IMR-90 (cell line): ENCODE measurements around the gene RBKS. TPM values are rescaled to one million over a fixed set of nuclear protein-coding genes. Genes with fewer than 3 reads are reported as not detected.

Source experiments
- ATAC-seq: fragments of 200-7000 bp; cut with Tn5 transposase; 2 replicates; pipeline ENCODE4 v1.9.1; 2020; ENCODE audit warnings: low read depth, mild to moderate bottlenecking, moderate library complexity
- BruUV-seq: library from RNA; stranded (reverse); fragments of 400-500 nt; replicated peaks from 2 replicates; lab custom pipeline; 2021; lab: Mats Ljungman, UMichigan
- CTCF ChIA-PET: fragments of 300-600 bp; formaldehyde crosslinking; extraction: SDS; loops from one replicate; lab custom pipeline; 2021; ENCODE audit warnings: antibody characterized with exemption; lab: Yijun Ruan, JAX
- POLR2A ChIA-PET: fragments of 300-600 bp; sonication (Branson Sonifier 250); formaldehyde crosslinking; loops from one replicate; lab custom pipeline; 2022; ENCODE audit warnings: antibody characterized with exemption; ENCODE audit not compliant: unreplicated experiment; lab: Charles Lee
- DNase-seq: peaks from one replicate; pipeline ENCODE4 v3.0.0; 2013
- H2AFZ ChIP-seq: replicated peaks from 2 replicates; pipeline ENCODE3; 2013; ENCODE audit warnings: low read length, mild to moderate bottlenecking; ENCODE audit not compliant: poor library complexity
- H2AK5ac ChIP-seq: 2 replicates; pipeline ENCODE4 v1.6.1; 2013; ENCODE audit warnings: low read depth, low read length, inconsistent platforms
- H2AK9ac ChIP-seq: replicated peaks from 2 replicates; pipeline ENCODE3; 2013; ENCODE audit warnings: mild to moderate bottlenecking, low read depth, low read length, moderate library complexity; ENCODE audit not compliant: poor library complexity
- H2BK120ac ChIP-seq: 2 replicates; pipeline ENCODE4 v1.6.1; 2013; ENCODE audit warnings: low read depth, low read length, inconsistent platforms
- H2BK15ac ChIP-seq: 3 replicates; pipeline ENCODE4 v1.6.1; 2013; ENCODE audit warnings: low read depth, low read length, inconsistent platforms
- H2BK20ac ChIP-seq: 2 replicates; pipeline ENCODE4 v1.6.1; 2013; ENCODE audit warnings: low read depth, mild to moderate bottlenecking, inconsistent platforms, low read length, moderate library complexity
- H2BK5ac ChIP-seq: 2 replicates; pipeline ENCODE4 v1.6.1; 2013; ENCODE audit warnings: mild to moderate bottlenecking, low read depth, low read length, inconsistent platforms; ENCODE audit not compliant: poor library complexity, severe bottlenecking
- H3K14ac ChIP-seq: replicated peaks from 2 replicates; pipeline ENCODE4 v1.6.1; 2013; ENCODE audit warnings: low read depth, low read length, inconsistent platforms
- H3K18ac ChIP-seq: 2 replicates; pipeline ENCODE4 v1.6.1; 2013; ENCODE audit warnings: low read depth, low read length, control low read depth
- H3K23ac ChIP-seq: 2 replicates; pipeline ENCODE4 v1.6.1; 2013; ENCODE audit warnings: low read depth, low read length, inconsistent platforms
- H3K27ac ChIP-seq: 2 replicates; pipeline ENCODE4 v1.5.1; 2013; ENCODE audit warnings: mild to moderate bottlenecking, control low read depth, low read length; ENCODE audit not compliant: insufficient read depth
- H3K27me3 ChIP-seq: 2 replicates; pipeline ENCODE4 v1.6.1; 2013; ENCODE audit warnings: low read length; ENCODE audit not compliant: control insufficient read depth, insufficient read depth
- H3K36me3 ChIP-seq: 2 replicates; pipeline ENCODE4 v1.6.1; 2013; ENCODE audit warnings: low read length, mixed read lengths; ENCODE audit not compliant: control insufficient read depth, insufficient read depth
- H3K4ac ChIP-seq: 2 replicates; pipeline ENCODE4 v1.6.1; 2013; ENCODE audit warnings: low read depth, low read length, inconsistent platforms
- H3K4me1 ChIP-seq: 2 replicates; pipeline ENCODE4 v1.6.1; 2013; ENCODE audit warnings: low read length, mixed read lengths; ENCODE audit not compliant: control insufficient read depth, insufficient read depth
- H3K4me2 ChIP-seq: 2 replicates; pipeline ENCODE4 v1.6.1; 2013; ENCODE audit warnings: low read depth, mild to moderate bottlenecking, control low read depth, low read length, moderate library complexity
- H3K4me3 ChIP-seq: 2 replicates; pipeline ENCODE4 v1.5.1; 2013; ENCODE audit warnings: low read depth, mild to moderate bottlenecking, control low read depth, low read length, moderate library complexity; ENCODE audit not compliant: insufficient read depth
- H3K56ac ChIP-seq: 2 replicates; pipeline ENCODE4 v1.6.1; 2013; ENCODE audit warnings: low read length, inconsistent platforms; ENCODE audit not compliant: insufficient read depth; ENCODE audit errors: extremely low read depth
- H3K79me1 ChIP-seq, 2 experiments: 2 replicates each; pipeline ENCODE4 v1.6.1; 2013; ENCODE audit warnings: low read length in 2 of 2, inconsistent platforms in 1 of 2, low read depth in 1 of 2
- H3K9ac ChIP-seq: 2 replicates; pipeline ENCODE4 v1.6.1; 2013; ENCODE audit warnings: low read depth, low read length, control low read depth
- H3K9me1 ChIP-seq: 2 replicates; pipeline ENCODE4 v1.6.1; 2013; ENCODE audit warnings: low read length, inconsistent platforms; ENCODE audit not compliant: insufficient read depth
- H3K9me3 ChIP-seq: 2 replicates; pipeline ENCODE4 v1.6.1; 2013; ENCODE audit warnings: low read length; ENCODE audit not compliant: control insufficient read depth, insufficient read depth
- H4K20me1 ChIP-seq: 2 replicates; pipeline ENCODE4 v1.6.1; 2013; ENCODE audit warnings: low read length, inconsistent platforms; ENCODE audit not compliant: insufficient read depth
- H4K5ac ChIP-seq: 2 replicates; pipeline ENCODE4 v1.6.1; 2013; ENCODE audit warnings: mild to moderate bottlenecking, low read depth, low read length, control low read depth
- H4K8ac ChIP-seq, 2 experiments: 2 replicates each; pipeline ENCODE4 v1.6.1; 2013; ENCODE audit warnings: low read depth in 2 of 2, low read length in 2 of 2, control low read depth in 1 of 2, inconsistent platforms in 1 of 2
- H4K91ac ChIP-seq: 2 replicates; pipeline ENCODE4 v1.6.1; 2013; ENCODE audit warnings: low read depth, low read length, inconsistent platforms; ENCODE audit not compliant: insufficient read depth
- BHLHE40 ChIP-seq: fragments of 150-350 bp; IDR thresholded peaks from 2 replicates; pipeline ENCODE4 v1.6.1; 2016; ENCODE audit warnings: mild to moderate bottlenecking, low read depth, low read length
- FOS ChIP-seq: fragments of 150-350 bp; IDR thresholded peaks from 2 replicates; pipeline ENCODE4 v1.6.1; 2016; ENCODE audit warnings: low read depth, low read length
- SMC3 ChIP-seq: fragments of 150-350 bp; IDR thresholded peaks from 2 replicates; pipeline ENCODE4 v1.6.1; 2016; ENCODE audit warnings: low read depth, mild to moderate bottlenecking, antibody characterized with exemption, low read length, moderate library complexity
- WGBS, 2 experiments: methylation state at CpG; one replicate each; pipeline versions ENCODE4 v1.1.5 to v1.1.7; 2013; ENCODE audit warnings: missing lambda C conversion rate in 2 of 2; ENCODE audit not compliant: insufficient read length in 1 of 2; ENCODE audit errors: extremely low coverage in 2 of 2; 5-methylcytosine and 5-hydroxymethylcytosine counted together
- dilution Hi-C: fragments of 300-500 bp; cut with HindIII; formaldehyde crosslinking; loops from one replicate; pipeline ENCODE4 v1.14.3; 2018; ENCODE audit warnings: low sequenced_read_pairs; ENCODE audit not compliant: unreplicated experiment
- in situ Hi-C: fragments of 300-500 bp; cut with MboI; formaldehyde crosslinking; loops from 3 replicates; pipeline ENCODE4 v1.14.3; 2019; ENCODE audit warnings: low sequenced_read_pairs, inconsistent platforms, mixed read lengths
- intact Hi-C: fragments of 100-400 bp; cut with micrococcal nuclease; formaldehyde crosslinking; loops from 2 replicates; pipeline ENCODE4 v1.10.0; 2022
- polyA plus RNA-seq, 3 experiments: library from polyadenylated mRNA; depleted of rRNA; stranded (reverse); fragments of >200 nt; gene quantifications; 2 replicates each; pipeline ENCODE4 v1.2.3, GENCODE V29; 2012; ENCODE audit warnings: low replicate concordance in 1 of 3
- total RNA-seq: library from RNA; depleted of rRNA; stranded (reverse); fragments of >200 nt; gene quantifications from 2 replicates; pipeline ENCODE4 v1.2.3, GENCODE V29; 2012

RBKS gene
- total and polyA plus RNA-seq, 2 of the 4 experiments (the other 2 are of a cell fraction), result 1.1 to 1.4 TPM

GRCh38 chr2:27824401-27824800, 65.8 kb downstream of the RBKS start:
- Histone ChIP-seq H3K4me2 (no peak overlapping the region), H3K27ac (no peak overlapping the region), H3K56ac (no peak overlapping the region), H3K9me3 (no peaks in the 10 kb centered on the region), H2AK9ac (no peak overlapping the region), H2AK5ac (no peak overlapping the region), H3K4me3 (no peak overlapping the region), H2BK15ac (no peak overlapping the region), H2BK5ac (no peak overlapping the region), H3K4me1 (no peaks in the 10 kb centered on the region), H4K8ac (no peak overlapping the region), H4K20me1 (no peaks in the 10 kb centered on the region), H3K79me1 (no peaks in the 10 kb centered on the region), H3K4ac (no peak overlapping the region), H2BK120ac (no peak overlapping the region), H3K23ac (no peak overlapping the region), H3K9me1 (no peaks in the 10 kb centered on the region), H4K91ac (no peak overlapping the region), H4K5ac (no peak overlapping the region), H3K36me3 (no peaks in the 10 kb centered on the region), H3K18ac (no peak overlapping the region), H2BK20ac (no peak overlapping the region), H3K14ac (no peak overlapping the region), H3K27me3 (no peaks in the 10 kb centered on the region), H2AFZ (no peak overlapping the region), H3K9ac (no peak overlapping the region)
- in situ Hi-C loops, result no loop called here
- TF ChIP-seq SMC3 (no peak), FOS (no peak), BHLHE40 (no peak)
- no CpG with 5 or more reads among the region's 1 CpG for WGBS, 2 experiments
- BruUV-seq, result no TSS peak
- no peak for DNase-seq
- intact Hi-C loops, result no loop called here
- POLR2A ChIA-PET, result no interaction called here
- no peak for ATAC-seq
- dilution Hi-C loops, result no loop called here
- CTCF ChIA-PET, result no interaction called here
